DMS114 treated with DMSO at 0.1 percent for 48 hours (cell line): ENCODE data around the gene GSTM5.
"Not testable (repeated sequence)": the region's sequence is repeated elsewhere in the genome, so short reads cannot be mapped to it uniquely, and the experiment has no call there.

Experiments
- DNase-seq: peaks from one replicate; lab custom pipeline; 2025; ENCODE audit not compliant: unreplicated experiment; lab: John Stamatoyannopoulos, UW

Gene GSTM5

GRCh38 chr1:109726728-109727373 lies 14.8 kb downstream of the GSTM5 start:
- no peak for DNase-seq

- DNase-seq = no peak
Measured at GRCh38 chr1:109728870-109729269, 16.8 kb downstream of the GSTM5 start.

- DNase-seq = no peak
Measured at GRCh38 chr1:109730666-109731065, 18.6 kb downstream of the GSTM5 start.

GRCh38 chr1:109732390-109732881 lies 20.4 kb downstream of the GSTM5 start:
- no peak for DNase-seq

- DNase-seq = no peak
Measured at GRCh38 chr1:109733236-109733870, 21.3 kb downstream of the GSTM5 start.

GRCh38 chr1:109739738-109740614 lies 27.9 kb downstream of the GSTM5 start:
- peak; percentile 73 for DNase-seq

- DNase-seq = no peak
Measured at GRCh38 chr1:109740615-109741373, 28.7 kb downstream of the GSTM5 start, which contains the start of gene GSTM3. Gene GSTM3, minus strand, starts transcription at chr1:109741038. Its CDS starts 751 bp downstream, at chr1:109740287.

- not testable (repeated sequence) for DNase-seq
Measured at GRCh38 chr1:109748311-109748710, 36.3 kb downstream of the GSTM5 start.

- DNase-seq = no peak
Measured at GRCh38 chr1:109749221-109749620, 37.2 kb downstream of the GSTM5 start.

- DNase-seq = no peak
Measured at GRCh38 chr1:109750241-109750882, 38.3 kb downstream of the GSTM5 start.

- no peak for DNase-seq
Measured at GRCh38 chr1:109750920-109751319, 38.9 kb downstream of the GSTM5 start.

GRCh38 chr1:109751531-109752260 lies 39.6 kb downstream of the GSTM5 start:
- no peak for DNase-seq

GRCh38 chr1:109754738-109755137 lies 42.7 kb downstream of the GSTM5 start:
- no peak for DNase-seq

GRCh38 chr1:109756325-109756724 lies 44.3 kb downstream of the GSTM5 start:
- not testable (repeated sequence) for DNase-seq

GRCh38 chr1:109756848-109757521 lies 44.9 kb downstream of the GSTM5 start:
- no peak for DNase-seq

- no peak for DNase-seq
Measured at GRCh38 chr1:109757936-109758786, 46.1 kb downstream of the GSTM5 start.

- no peak for DNase-seq
Measured at GRCh38 chr1:109759513-109760334, 47.7 kb downstream of the GSTM5 start.
